ENCODE data around the gene TMC5. TPM values are rescaled to one million over a fixed set of nuclear protein-coding genes. Genes with fewer than 3 reads are reported as not detected.
"Not testable (repeated sequence)": the region's sequence is repeated elsewhere in the genome, so short reads cannot be mapped to it uniquely, and the experiment has no call there.

TMC5 gene
- 21.1 TPM for total RNA-seq

GRCh38 chr16:19417640-19418039, at the start of gene TMC5:
TSS of gene TMC5 (plus strand) at chr16:19417883. CDS start at chr16:19440039, 22,156 bp downstream.
- DNase-seq (ENCODE audit: low spot score) = no peak

GRCh38 chr16:19372541-19372940, 45.1 kb upstream of the TMC5 start:
- DNase-seq (ENCODE audit: low spot score) = not testable (repeated sequence)

DNA sequence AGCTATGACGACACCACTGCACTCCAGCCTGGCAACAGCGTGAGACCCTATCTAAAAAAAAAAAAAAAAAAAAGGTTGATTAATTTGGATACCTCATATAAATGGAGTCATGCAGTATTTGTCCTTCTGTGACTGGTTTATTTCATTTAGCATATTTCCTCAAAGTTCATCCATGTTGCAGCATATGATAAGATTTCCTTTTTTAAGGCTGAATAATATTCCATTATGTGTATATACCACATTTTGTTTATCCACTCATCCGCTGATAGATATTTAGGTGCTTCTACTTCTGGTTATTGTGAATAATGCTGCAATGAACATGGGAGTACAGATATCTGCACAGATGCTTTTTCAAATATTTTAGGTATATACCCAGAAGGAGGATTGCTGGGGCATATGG, 43.3 kb upstream of the TMC5 start:
- DNase-seq (ENCODE audit: low spot score) = no peak

DNA sequence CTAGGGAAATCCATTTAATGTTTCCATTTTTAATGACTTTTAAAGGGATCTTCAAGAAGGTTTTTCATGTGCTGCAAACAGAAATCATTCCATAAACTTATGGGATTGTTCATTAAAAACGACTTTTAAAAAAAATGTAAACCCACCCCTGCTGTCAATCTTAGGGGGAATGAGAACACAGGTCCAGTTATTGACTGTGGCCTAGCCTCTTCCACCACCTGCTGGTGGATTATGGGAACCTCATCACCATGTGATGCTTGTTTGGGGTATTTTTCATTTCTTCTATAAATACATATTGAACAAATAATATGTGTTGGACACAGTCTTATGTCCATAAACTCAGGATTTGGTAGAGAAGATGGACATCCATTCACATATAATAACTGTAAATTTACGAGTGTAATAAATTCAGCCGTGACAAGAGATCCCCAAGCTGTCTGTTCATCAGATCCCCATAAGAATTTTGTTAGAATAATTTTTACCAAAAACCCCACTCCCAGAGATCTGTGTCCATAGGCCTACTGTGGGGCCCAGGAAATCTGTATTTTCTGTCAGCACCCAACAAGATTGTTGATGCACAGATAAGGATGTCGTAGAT, 42.0 kb upstream of the TMC5 start:
- DNase-seq (ENCODE audit: low spot score) = no peak

- DNase-seq (ENCODE audit: low spot score) = no peak
Measured at GRCh38 chr16:19377864-19378263, 39.8 kb upstream of the TMC5 start.

- no peak for DNase-seq (ENCODE audit: low spot score)
Measured at GRCh38 chr16:19378511-19378910, 39.2 kb upstream of the TMC5 start.

- no peak for DNase-seq (ENCODE audit: low spot score)
Measured at GRCh38 chr16:19379838-19380237, 37.8 kb upstream of the TMC5 start.

DNA sequence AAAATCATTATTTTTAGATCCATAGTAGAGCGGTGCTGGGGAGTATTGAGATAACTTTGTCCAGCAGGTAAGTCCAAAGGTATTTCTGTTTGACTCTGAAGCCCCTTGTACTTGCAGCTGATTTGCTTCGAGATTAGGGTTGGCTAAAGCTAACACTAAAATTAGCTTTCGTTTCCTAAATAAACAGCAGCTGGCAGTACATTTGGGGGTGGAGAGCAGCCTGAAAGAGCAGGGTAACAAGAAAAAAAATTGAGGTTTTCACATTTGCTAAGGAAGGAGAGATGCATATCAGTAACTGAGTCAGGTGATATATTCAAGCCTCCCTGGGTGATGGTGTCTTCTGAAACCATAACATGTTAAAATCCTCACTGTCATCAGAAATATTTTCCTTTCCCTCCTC, 37.4 kb upstream of the TMC5 start:
- no peak for DNase-seq (ENCODE audit: low spot score)

- no peak for DNase-seq (ENCODE audit: low spot score)
Measured at GRCh38 chr16:19382084-19382801, 35.4 kb upstream of the TMC5 start.

GRCh38 chr16:19382887-19383816, 34.5 kb upstream of the TMC5 start:
- no peak for DNase-seq (ENCODE audit: low spot score)

- DNase-seq (ENCODE audit: low spot score) = no peak
Measured at GRCh38 chr16:19384656-19385055, 33.0 kb upstream of the TMC5 start.

DNA sequence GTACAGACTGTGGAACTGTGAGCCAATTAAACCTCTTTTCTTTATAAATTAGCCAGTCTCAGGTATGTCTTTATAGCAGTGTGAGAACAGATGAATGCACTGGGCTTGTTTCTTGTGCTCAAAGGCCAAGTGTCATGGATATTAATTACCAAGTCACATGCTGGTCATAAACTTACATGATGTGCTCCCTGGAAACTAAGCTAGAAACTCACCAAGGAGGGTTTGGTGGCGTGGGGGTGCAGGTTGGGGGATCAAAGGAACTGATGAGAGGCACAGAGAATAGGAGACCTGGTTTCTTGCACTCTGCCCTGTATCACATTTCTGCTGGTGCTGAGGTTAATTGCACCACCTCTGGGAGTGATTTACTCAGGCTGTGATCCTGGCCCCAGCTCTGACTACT, 31.2 kb upstream of the TMC5 start:
- no peak for DNase-seq (ENCODE audit: low spot score)

DNA sequence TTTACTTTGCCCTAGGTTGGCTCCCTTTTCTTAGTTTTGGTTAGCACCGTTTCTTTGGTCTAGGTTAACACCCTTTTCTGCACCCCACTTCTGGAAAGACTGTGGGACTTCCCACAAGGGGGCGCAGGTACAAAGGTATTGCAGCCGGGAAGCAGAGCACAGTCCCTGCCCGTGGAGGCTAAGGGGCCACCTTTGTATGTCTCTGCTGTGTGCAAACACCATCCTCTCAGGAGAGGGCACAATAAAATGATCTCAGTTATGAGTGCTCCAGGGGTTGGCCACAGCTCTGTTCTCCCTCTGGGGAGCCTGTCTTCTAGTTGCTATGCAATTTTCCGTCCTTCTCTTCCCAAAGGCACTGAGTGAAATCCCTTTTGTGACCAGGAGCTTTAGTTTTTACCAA, 28.4 kb upstream of the TMC5 start:
- peak; percentile 57 for DNase-seq (ENCODE audit: low spot score)

GRCh38 chr16:19391185-19391776, 26.4 kb upstream of the TMC5 start:
- not testable (repeated sequence) for DNase-seq (ENCODE audit: low spot score)

- no peak for DNase-seq (ENCODE audit: low spot score)
Measured at GRCh38 chr16:19392352-19392751, 25.3 kb upstream of the TMC5 start.

- DNase-seq (ENCODE audit: low spot score) = peak; percentile 50
Measured at GRCh38 chr16:19393226-19394111, 24.2 kb upstream of the TMC5 start.

DNA sequence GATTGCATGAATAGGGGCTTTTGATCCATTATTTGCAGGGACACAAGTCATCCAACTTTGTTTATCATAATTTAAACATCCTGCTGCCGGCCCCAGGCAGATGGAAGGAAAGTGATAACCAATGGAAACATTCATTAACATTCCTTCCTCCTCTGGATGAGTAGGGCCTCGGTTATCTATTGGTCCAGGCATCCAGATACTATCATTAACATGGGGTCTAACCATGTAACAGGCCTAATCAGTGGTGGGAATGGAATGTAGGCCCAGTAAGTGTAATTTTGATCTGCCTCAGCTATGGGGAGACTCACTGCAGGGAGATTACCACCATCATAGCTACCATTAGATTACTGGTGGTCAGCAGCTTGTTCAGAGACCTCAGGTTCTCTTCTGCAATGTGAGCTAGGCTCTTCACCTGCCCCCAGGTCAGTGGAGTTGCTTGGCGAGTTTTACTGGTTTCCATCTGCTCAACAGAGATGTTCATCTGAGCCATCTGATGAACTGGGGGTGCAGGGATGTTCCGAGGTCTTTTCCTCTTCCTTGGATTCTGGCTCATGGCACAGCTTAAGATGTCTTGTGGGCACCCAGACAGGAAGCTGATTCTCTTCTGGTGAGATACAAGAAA, 21.9 kb upstream of the TMC5 start:
- not testable (repeated sequence) for DNase-seq (ENCODE audit: low spot score)

GRCh38 chr16:19396555-19397011, 21.1 kb upstream of the TMC5 start:
- peak; percentile 78 for DNase-seq (ENCODE audit: low spot score)

GRCh38 chr16:19397373-19397772, 20.3 kb upstream of the TMC5 start:
- DNase-seq (ENCODE audit: low spot score) = not testable (repeated sequence)

- DNase-seq (ENCODE audit: low spot score) = no peak
Measured at GRCh38 chr16:19400711-19401110, 17.0 kb upstream of the TMC5 start.
